Pancreas (tissue), 8 donors: ENCODE data around the gene RNF25. TPM values are rescaled to one million over a fixed set of nuclear protein-coding genes. Genes with fewer than 3 reads are reported as not detected.

ENCODE experiments used
- polyA plus RNA-seq, 2 donors: library from polyadenylated mRNA; stranded (reverse); fragments of 200-250 nt; gene quantifications; one replicate each; pipeline ENCODE4 v1.2.3, GENCODE V29; 2013
- total RNA-seq, 6 donors: library from RNA; stranded (reverse); fragmentation: NEBNext Ultra II Directional in 4 of 6; extraction: Animal tissue kit (Norgen Biotek cat#: 25700) in 4 of 6; gene quantifications; one replicate each; pipeline versions ENCODE4 v1.2.1 to v1.2.4, GENCODE V29; 2021 to 2023
- donor health status: healthy with polysubstance abuse.
- donor health status: DM: no; HTN: no; CAD: no; lungs with moderate emphysema.
- donor health status: DM: no; HTN: no; CAD: no.
- donor health status: Bipolar disorder and iron deficiency.
- donor health status: DM: yes; HTN: yes; CAD: no.
- donor health status: DM: no; HTN: no; CAD: no.
- donor health status: DM: no; HTN: no; CAD: no.
- donor health status: DM: yes; HTN: yes; CAD: no.

Gene RNF25
- total and polyA plus RNA-seq, 8 donors: 4.5 to 28.8 (median 9.3) TPM

Other genes starting within 250 kb of the RNF25 start
- 1 to 10 TPM; 4.0 to 8.6 (median 6.1) TPM for gene USP37, start 103.7 kb downstream of the RNF25 start, total RNA-seq
- 1 to 10 TPM; 2.1 to 2.3 TPM for gene USP37, start 103.7 kb downstream of the RNF25 start, polyA plus RNA-seq
- gene CNOT9, start 103.2 kb downstream of the RNF25 start, total RNA-seq: 10 to 100 TPM; 12.0 to 19.3 (median 13.3) TPM
- 10 to 100 TPM; 10.6 to 16.6 TPM for gene CNOT9, start 103.2 kb downstream of the RNF25 start, polyA plus RNA-seq
- gene PLCD4, start 64.1 kb downstream of the RNF25 start, total RNA-seq: under 1 TPM in 5 of 6 donors, not detected in 1; 0.19 to 0.58 (median 0.34) TPM
- gene PLCD4, start 64.1 kb downstream of the RNF25 start, polyA plus RNA-seq: 1 to 10 TPM in 1 of 2 donors, under 1 TPM in 1; 0.27 to 1.1 TPM
- 10 to 100 TPM in 3 of 6 donors, 1 to 10 TPM in 3; 8.6 to 16.7 (median 9.9) TPM for gene ZNF142, start 12.4 kb downstream of the RNF25 start, total RNA-seq
- 10 to 100 TPM in 1 of 2 donors, 1 to 10 TPM in 1; 7.9 to 13.8 TPM for gene ZNF142, start 12.4 kb downstream of the RNF25 start, polyA plus RNA-seq
- 10 to 100 TPM; 16.3 to 34.1 (median 23.1) TPM for gene BCS1L, start 12.3 kb downstream of the RNF25 start, total RNA-seq
- 100 to 1,000 TPM in 1 of 2 donors, 10 to 100 TPM in 1; 84.2 to 110 TPM for gene BCS1L, start 12.3 kb downstream of the RNF25 start, polyA plus RNA-seq
- 10 to 100 TPM in 5 of 6 donors, 1 to 10 TPM in 1; 8.3 to 40.8 (median 18.1) TPM for gene STK36, start 84 bp upstream of the RNF25 start, total RNA-seq
- gene STK36, start 84 bp upstream of the RNF25 start, polyA plus RNA-seq: 10 to 100 TPM; 54.0 TPM
- gene TTLL4, start 38.8 kb upstream of the RNF25 start, total RNA-seq: 10 to 100 TPM; 12.0 to 25.3 (median 13.6) TPM
- 10 to 100 TPM; 23.7 to 23.9 TPM for gene TTLL4, start 38.8 kb upstream of the RNF25 start, polyA plus RNA-seq
- gene CYP27A1, start 110.1 kb upstream of the RNF25 start, total RNA-seq: 10 to 100 TPM in 1 of 6 donors, 1 to 10 TPM in 5; 3.1 to 21.6 (median 4.0) TPM
- 1 to 10 TPM; 6.1 to 9.9 TPM for gene CYP27A1, start 110.1 kb upstream of the RNF25 start, polyA plus RNA-seq
- gene PRKAG3, start 159.8 kb upstream of the RNF25 start, total RNA-seq: not detected
- gene PRKAG3, start 159.8 kb upstream of the RNF25 start, polyA plus RNA-seq: not detected
- under 1 TPM in 5 of 6 donors, not detected in 1; 0.09 to 0.53 (median 0.16) TPM for gene WNT6, start 187.8 kb upstream of the RNF25 start, total RNA-seq
- 1 to 10 TPM in 1 of 2 donors, under 1 TPM in 1; 0.38 to 1.2 TPM for gene WNT6, start 187.8 kb upstream of the RNF25 start, polyA plus RNA-seq
- 1 to 10 TPM in 1 of 6 donors, under 1 TPM in 2, not detected in 3; 0.15 to 1.5 (median 0.23) TPM for gene WNT10A, start 208.8 kb upstream of the RNF25 start, total RNA-seq
- under 1 TPM; 0.05 to 0.30 TPM for gene WNT10A, start 208.8 kb upstream of the RNF25 start, polyA plus RNA-seq